Fibroblast of gingiva (primary cell): ENCODE data around the gene CLCNKB.
A peak's percentile ranks its signal among the peaks of the same experiment; 100 is the strongest.
"Not testable (repeated sequence)": the region's sequence is repeated elsewhere in the genome, so short reads cannot be mapped to it uniquely, and the experiment has no call there.

Experiments
- DNase-seq: peaks from one replicate; pipeline ENCODE4 v3.0.0-alpha.2; 2011; ENCODE audit warnings: low read depth

The CLCNKB gene

GRCh38 chr1:16043521-16043920, at the start of gene CLCNKB:
Gene CLCNKB, plus strand, starts transcription at chr1:16043782. Its CDS starts 711 bp downstream, at chr1:16044493.
- no peak for DNase-seq

GRCh38 chr1:15994081-15994480, 49.5 kb upstream of the CLCNKB start:
- DNase-seq: no peak

- peak; percentile 53 for DNase-seq
These were observed 48.8 kb upstream of the CLCNKB start for GRCh38 chr1:15994590-15995351.

- no peak for DNase-seq
These were observed 46.5 kb upstream of the CLCNKB start for GRCh38 chr1:15997076-15997585.

- DNase-seq: no peak
These were observed 45.8 kb upstream of the CLCNKB start for GRCh38 chr1:15997637-15998280.

GRCh38 chr1:15998929-15999328, 44.7 kb upstream of the CLCNKB start:
- DNase-seq: no peak

- not testable (repeated sequence) for DNase-seq
These were observed 42.3 kb upstream of the CLCNKB start for GRCh38 chr1:16001274-16001673.

- no peak for DNase-seq
These were observed 38.0 kb upstream of the CLCNKB start for GRCh38 chr1:16005597-16005996.

- no peak for DNase-seq
These were observed 37.6 kb upstream of the CLCNKB start for GRCh38 chr1:16006010-16006409.

- peak; percentile 18 for DNase-seq
These were observed 36.8 kb upstream of the CLCNKB start for GRCh38 chr1:16006552-16007485.

- no peak for DNase-seq
These were observed 35.8 kb upstream of the CLCNKB start for GRCh38 chr1:16007671-16008341.

- DNase-seq: peak; percentile 45
These were observed 34.5 kb upstream of the CLCNKB start for GRCh38 chr1:16009030-16009460.

- DNase-seq: no peak
These were observed 33.9 kb upstream of the CLCNKB start for GRCh38 chr1:16009678-16010077.

GRCh38 chr1:16010837-16011236, 32.7 kb upstream of the CLCNKB start:
- DNase-seq: no peak

GRCh38 chr1:16011936-16012589, 31.5 kb upstream of the CLCNKB start:
- no peak for DNase-seq

GRCh38 chr1:16012590-16013219, 30.9 kb upstream of the CLCNKB start:
- DNase-seq: peak; percentile 58

- DNase-seq: peak; percentile 40
These were observed 30.2 kb upstream of the CLCNKB start for GRCh38 chr1:16013220-16013907.

- DNase-seq: no peak
These were observed 29.7 kb upstream of the CLCNKB start for GRCh38 chr1:16013908-16014258.

- DNase-seq: no peak
These were observed 28.8 kb upstream of the CLCNKB start for GRCh38 chr1:16014509-16015482.
